Smooth muscle cell (in vitro differentiated cells): ENCODE results near the gene ITGB5. TPM values are rescaled to one million over a fixed set of nuclear protein-coding genes. Genes with fewer than 3 reads are reported as not detected.

Experiments
- DNase-seq: peaks from one replicate; lab custom pipeline; 2025; ENCODE audit not compliant: unreplicated experiment; lab: John Stamatoyannopoulos, UW
- H2AFZ ChIP-seq: fragments of 200-600 bp; sonication (generic); 2 replicates; pipeline ENCODE4 v1.6.0; 2016; ENCODE audit warnings: antibody characterized with exemption, low read depth, mild to moderate bottlenecking
- H3F3A ChIP-seq: fragments of 200-600 bp; sonication (generic); 2 replicates; pipeline ENCODE4 v1.6.0; 2017; ENCODE audit warnings: antibody characterized with exemption, low read depth
- H3K27ac ChIP-seq: fragments of 200-600 bp; sonication (generic); 2 replicates; pipeline ENCODE4 v1.5.1; 2016; ENCODE audit warnings: low read depth, mild to moderate bottlenecking
- H3K27me3 ChIP-seq: fragments of 200-600 bp; sonication (generic); 2 replicates; pipeline ENCODE4 v1.6.1; 2016; ENCODE audit warnings: low read depth, mild to moderate bottlenecking
- H3K36me3 ChIP-seq: fragments of 200-600 bp; sonication (generic); 2 replicates; pipeline ENCODE4 v1.5.1; 2016; ENCODE audit warnings: low read depth
- H3K4me1 ChIP-seq: fragments of 200-600 bp; sonication (generic); 2 replicates; pipeline ENCODE4 v1.5.1; 2016; ENCODE audit warnings: low read depth
- H3K4me2 ChIP-seq: fragments of 200-600 bp; sonication (generic); 2 replicates; pipeline ENCODE4 v1.6.0; 2016; ENCODE audit warnings: mild to moderate bottlenecking
- H3K4me3 ChIP-seq: fragments of 200-600 bp; sonication (generic); 2 replicates; pipeline ENCODE4 v1.5.1; 2016; ENCODE audit warnings: mild to moderate bottlenecking
- H3K79me2 ChIP-seq: fragments of 200-600 bp; sonication (generic); 2 replicates; pipeline ENCODE4 v1.6.0; 2016; ENCODE audit warnings: low read depth, mild to moderate bottlenecking
- H3K9ac ChIP-seq: fragments of 200-600 bp; sonication (generic); 2 replicates; pipeline ENCODE4 v1.6.0; 2016; ENCODE audit warnings: low read depth
- H3K9me3 ChIP-seq: fragments of 200-600 bp; sonication (generic); replicated peaks from 2 replicates; pipeline ENCODE4 v1.5.1; 2016; ENCODE audit warnings: low read depth
- H4K20me1 ChIP-seq: fragments of 200-600 bp; sonication (generic); 2 replicates; pipeline ENCODE4 v1.6.0; 2016; ENCODE audit warnings: low read depth
- CTCF ChIP-seq: fragments of 200-600 bp; sonication (generic); IDR thresholded peaks from 2 replicates; pipeline ENCODE4 v1.5.1; 2017; ENCODE audit warnings: borderline replicate concordance, mild to moderate bottlenecking, antibody characterized with exemption; ENCODE audit not compliant: insufficient read depth, poor library complexity, severe bottlenecking
- WGBS: methylation state at CpG from one replicate; pipeline ENCODE4 v1.1.7; 2016; ENCODE audit warnings: low lambda C conversion rate; 5-methylcytosine and 5-hydroxymethylcytosine counted together
- polyA plus RNA-seq: library from polyadenylated mRNA; unstranded; fragments of >200 nt; fragmentation: Nextera tagmentation; extraction: Ambion mirVana; gene quantifications from 2 replicates; pipeline ENCODE4 v1.2.1, GENCODE V29; 2016
- total RNA-seq: library from RNA; depleted of rRNA; stranded (reverse); fragments of >200 nt; gene quantifications from 2 replicates; pipeline ENCODE4 v1.2.3, GENCODE V29; 2014

The ITGB5 gene
- total and polyA plus RNA-seq, 2 experiments from 2014 or later, result 343 to 403 TPM

- Histone ChIP-seq H3K4me2 (peak overlapping the region; percentile 61), H3K36me3 (no peaks in the 10 kb centered on the region), H3K4me3 (no peak overlapping the region), H3F3A (peaks cover 8% of the 10 kb centered on the region), H3K27ac (peak overlapping the region; percentile 70), H3K79me2 (no peaks in the 10 kb centered on the region), H4K20me1 (no peaks in the 10 kb centered on the region), H3K27me3 (no peaks in the 10 kb centered on the region), H3K9ac (no peak overlapping the region), H3K9me3 (no peaks in the 10 kb centered on the region), H3K4me1 (peaks cover 15% of the 10 kb centered on the region), H2AFZ (no peak overlapping the region)
- no peak for DNase-seq
- WGBS, result 47% methylated on average over 10 of the region's 10 CpGs
- no peak for TF ChIP-seq CTCF
Observed at GRCh38 chr3:124800511-124801258, 86.5 kb downstream of the ITGB5 start.

- Histone ChIP-seq H3K4me1 (peaks cover 15% of the 10 kb centered on the region), H3K27ac (peak overlapping the region; percentile 70), H3K79me2 (no peaks in the 10 kb centered on the region), H3K9me3 (no peaks in the 10 kb centered on the region), H3K36me3 (no peaks in the 10 kb centered on the region), H3K4me3 (no peak overlapping the region), H3F3A (peaks cover 1% of the 10 kb centered on the region), H3K9ac (no peak overlapping the region), H3K4me2 (peak overlapping the region; percentile 61), H3K27me3 (no peaks in the 10 kb centered on the region), H2AFZ (no peak overlapping the region), H4K20me1 (no peaks in the 10 kb centered on the region)
- TF ChIP-seq CTCF, result no peak
- WGBS, result 94% methylated on average over 1 of the region's 1 CpG
- DNase-seq, result no peak
Observed at GRCh38 chr3:124800076-124800475, 87.1 kb downstream of the ITGB5 start.

GRCh38 chr3:124799676-124800075, 87.5 kb downstream of the ITGB5 start:
- Histone ChIP-seq H3K27ac (no peak overlapping the region), H3K36me3 (no peaks in the 10 kb centered on the region), H3K4me1 (peaks cover 15% of the 10 kb centered on the region), H3F3A (peaks cover 3% of the 10 kb centered on the region), H2AFZ (no peak overlapping the region), H4K20me1 (no peaks in the 10 kb centered on the region), H3K4me3 (no peak overlapping the region), H3K79me2 (no peaks in the 10 kb centered on the region), H3K9ac (no peak overlapping the region), H3K4me2 (no peak overlapping the region), H3K9me3 (no peaks in the 10 kb centered on the region), H3K27me3 (no peaks in the 10 kb centered on the region)
- no peak for TF ChIP-seq CTCF
- 97% methylated on average over 10 of the region's 10 CpGs for WGBS
- no peak for DNase-seq
